SH-SY5Y (cell line): ENCODE measurements around the gene PAK1.

ENCODE experiments used
- GATA2 ChIP-seq: IDR thresholded peaks from 2 replicates; pipeline ENCODE4 v1.6.1; 2011; ENCODE audit warnings: mild to moderate bottlenecking, low read depth, low read length
- GATA3 ChIP-seq: IDR thresholded peaks from 2 replicates; pipeline ENCODE4 v1.6.1; 2011; ENCODE audit warnings: low read depth, mild to moderate bottlenecking, low read length, moderate library complexity

- no peak for TF ChIP-seq GATA2
- no peak for TF ChIP-seq GATA3
Observed at GRCh38 chr11:77438487-77438886, 35.4 kb downstream of the PAK1 start.
